PC-9 (cell line): ENCODE measurements around the gene HIPK1. TPM values are rescaled to one million over a fixed set of nuclear protein-coding genes. Genes with fewer than 3 reads are reported as not detected.

ENCODE experiments used
- BruUV-seq: library from RNA; stranded (reverse); fragments of 400-500 nt; replicated peaks from 2 replicates; lab custom pipeline; 2021; lab: Mats Ljungman, UMichigan
- CTCF ChIA-PET: fragments of 300-600 bp; sonication (Branson Sonifier 250); formaldehyde crosslinking; loops from one replicate; lab custom pipeline; 2022; ENCODE audit warnings: antibody characterized with exemption; lab: Charles Lee
- POLR2A ChIA-PET: fragments of 300-600 bp; sonication (Branson Sonifier 250); formaldehyde crosslinking; loops from one replicate; lab custom pipeline; 2022; ENCODE audit warnings: antibody characterized with exemption; ENCODE audit not compliant: unreplicated experiment; lab: Charles Lee
- DNase-seq, 2 experiments: peaks; one replicate each; pipeline versions ENCODE4 v3.0.0 to v3.0.0-alpha.2; 2015 to 2022; ENCODE audit warnings: mixed read lengths in 1 of 2
- H2AFZ ChIP-seq: fragments of 200-600 bp; sonication (generic); 2 replicates; pipeline ENCODE4 v1.8.1; 2017; ENCODE audit warnings: antibody characterized with exemption
- H3F3A ChIP-seq: fragments of 200-600 bp; sonication (generic); 2 replicates; pipeline ENCODE4 v1.8.1; 2017; ENCODE audit warnings: antibody characterized with exemption, mild to moderate bottlenecking, low read depth; ENCODE audit not compliant: insufficient read depth
- H3K27ac ChIP-seq: fragments of 200-600 bp; sonication (generic); 2 replicates; pipeline ENCODE4 v1.6.1; 2016; ENCODE audit warnings: mixed run types
- H3K27me3 ChIP-seq: fragments of 200-600 bp; sonication (generic); 2 replicates; pipeline ENCODE4 v1.6.1; 2016; ENCODE audit warnings: low read depth, mixed run types; ENCODE audit not compliant: insufficient read depth
- H3K36me3 ChIP-seq: fragments of 200-600 bp; sonication (generic); 2 replicates; pipeline ENCODE4 v1.6.1; 2016; ENCODE audit warnings: low read depth, mixed run types
- H3K4me1 ChIP-seq: fragments of 200-600 bp; sonication (generic); replicated peaks from 2 replicates; pipeline ENCODE4 v1.6.1; 2016; ENCODE audit warnings: mixed run types; ENCODE audit not compliant: insufficient read depth
- H3K4me2 ChIP-seq: fragments of 200-600 bp; sonication (generic); 2 replicates; pipeline ENCODE4 v1.6.1; 2017; ENCODE audit warnings: mixed run types
- H3K4me3 ChIP-seq: fragments of 200-600 bp; sonication (generic); 2 replicates; pipeline ENCODE4 v1.6.1; 2016; ENCODE audit warnings: mixed run types
- H3K79me2 ChIP-seq: fragments of 200-600 bp; sonication (generic); 2 replicates; pipeline ENCODE4 v1.6.1; 2017; ENCODE audit warnings: low read depth, mixed run types
- H3K9me2 ChIP-seq: fragments of 200-600 bp; sonication (generic); 2 replicates; pipeline ENCODE4 v1.8.1; 2017; ENCODE audit warnings: mild to moderate bottlenecking; ENCODE audit not compliant: insufficient read depth
- H3K9me3 ChIP-seq: fragments of 200-600 bp; sonication (generic); 2 replicates; pipeline ENCODE4 v1.8.1; 2016; ENCODE audit warnings: low read depth; ENCODE audit not compliant: insufficient read depth
- H4K20me1 ChIP-seq: fragments of 200-600 bp; sonication (generic); 2 replicates; pipeline ENCODE4 v1.8.1; 2017; ENCODE audit not compliant: insufficient read depth
- EZH2 ChIP-seq: fragments of 200-600 bp; sonication (generic); IDR thresholded peaks from 2 replicates; pipeline ENCODE4 v1.8.0; 2017; ENCODE audit warnings: antibody characterized with exemption, low read depth
- intact Hi-C: fragments of 100-400 bp; cut with micrococcal nuclease; formaldehyde crosslinking; loops from one replicate; pipeline ENCODE4 v1.10.0; 2022; ENCODE audit not compliant: unreplicated experiment
- total RNA-seq: library from RNA; stranded (reverse); gene quantifications from 2 replicates; pipeline ENCODE4 v1.2.3, GENCODE V29; 2021
- TF ChIP-seq, protein P1 (sequence below): fragments of 200-600 bp; sonication (generic); conservative IDR thresholded peaks from 2 replicates; pipeline ENCODE4 v1.6.1; 2017; ENCODE audit warnings: mixed run types, antibody characterized with exemption, mild to moderate bottlenecking, moderate library complexity

HIPK1 gene
- total RNA-seq, 1 experiment from 2014 or later: 26.3 TPM

- ChIA-PET POLR2A (no interaction called here), CTCF (no interaction called here)
- Histone ChIP-seq H3K9me3 (no peaks in the 10 kb centered on the region), H3K79me2 (no peaks in the 10 kb centered on the region), H4K20me1 (no peaks in the 10 kb centered on the region), H3F3A (peaks cover 7% of the 10 kb centered on the region; the same call in 1 of the 2 replicates), H3K4me3 (no peak overlapping the region), H3K27ac (no peak overlapping the region), H3K9me2 (no peaks in the 10 kb centered on the region; the same call in 1 of the 2 replicates), H3K36me3 (no peaks in the 10 kb centered on the region), H3K27me3 (no peaks in the 10 kb centered on the region), H3K4me1 (peaks cover 6% of the 10 kb centered on the region), H2AFZ (no peak overlapping the region), H3K4me2 (no peak overlapping the region)
- no peak for TF ChIP-seq EZH2
- TF ChIP-seq, protein P1, sequence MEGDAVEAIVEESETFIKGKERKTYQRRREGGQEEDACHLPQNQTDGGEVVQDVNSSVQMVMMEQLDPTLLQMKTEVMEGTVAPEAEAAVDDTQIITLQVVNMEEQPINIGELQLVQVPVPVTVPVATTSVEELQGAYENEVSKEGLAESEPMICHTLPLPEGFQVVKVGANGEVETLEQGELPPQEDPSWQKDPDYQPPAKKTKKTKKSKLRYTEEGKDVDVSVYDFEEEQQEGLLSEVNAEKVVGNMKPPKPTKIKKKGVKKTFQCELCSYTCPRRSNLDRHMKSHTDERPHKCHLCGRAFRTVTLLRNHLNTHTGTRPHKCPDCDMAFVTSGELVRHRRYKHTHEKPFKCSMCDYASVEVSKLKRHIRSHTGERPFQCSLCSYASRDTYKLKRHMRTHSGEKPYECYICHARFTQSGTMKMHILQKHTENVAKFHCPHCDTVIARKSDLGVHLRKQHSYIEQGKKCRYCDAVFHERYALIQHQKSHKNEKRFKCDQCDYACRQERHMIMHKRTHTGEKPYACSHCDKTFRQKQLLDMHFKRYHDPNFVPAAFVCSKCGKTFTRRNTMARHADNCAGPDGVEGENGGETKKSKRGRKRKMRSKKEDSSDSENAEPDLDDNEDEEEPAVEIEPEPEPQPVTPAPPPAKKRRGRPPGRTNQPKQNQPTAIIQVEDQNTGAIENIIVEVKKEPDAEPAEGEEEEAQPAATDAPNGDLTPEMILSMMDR: no peak
- no peak for DNase-seq
- no TSS peak for BruUV-seq
- intact Hi-C loops: no loop called here
Measured at GRCh38 chr1:113922957-113923356, 6.2 kb upstream of the HIPK1 start.

DNA sequence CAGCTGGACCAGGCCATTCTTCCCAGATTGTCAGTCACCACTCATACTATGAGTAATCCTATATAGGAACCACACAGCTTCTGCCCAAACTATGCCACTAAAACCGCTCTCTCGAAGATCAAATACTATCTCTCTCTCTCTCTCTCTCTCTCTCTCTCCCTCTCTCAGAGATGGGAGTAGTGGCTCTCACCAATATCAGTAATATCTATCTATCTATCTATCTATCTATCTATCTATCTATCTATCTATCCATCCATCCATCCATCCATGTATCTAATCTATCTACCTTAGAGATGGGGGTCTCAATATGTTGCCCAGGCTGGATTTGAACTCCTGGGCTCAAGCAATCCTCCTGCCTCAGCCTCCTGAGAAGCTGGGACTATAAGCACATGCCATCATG, 4.7 kb upstream of the HIPK1 start:
- POLR2A ChIA-PET: interaction anchor here (0.6 kb wide), 1 partner anchor 865 kb away, joined by 4 read pairs; no protein-coding TSS in a partner anchor
- no peak overlapping the region for H3K4me3 ChIP-seq

GRCh38 chr1:113928187-113928930, 765 bp upstream of the HIPK1 start:
- H3K79me2 ChIP-seq: peaks cover 37% of the 10 kb centered on the region
- peaks cover 17% of the 10 kb centered on the region for H4K20me1 ChIP-seq
- peak overlapping the region; percentile 84 for H3K4me2 ChIP-seq
- POLR2A ChIA-PET: interaction anchor here (0.5 to 1.0 kb wide), 3 partner anchors 23 to 332 kb away, joined by 4 to 30 read pairs (median 6); partner anchors contain the start of genes AP4B1 and DCLRE1B
- no peaks in the 10 kb centered on the region; the same call in 1 of the 2 replicates for H3K9me2 ChIP-seq
- H3F3A ChIP-seq: peaks cover 24% of the 10 kb centered on the region; the same call in 1 of the 2 replicates
- intact Hi-C loops: no loop called here
- H3K27me3 ChIP-seq: no peaks in the 10 kb centered on the region
- CTCF ChIA-PET: interaction anchor here (0.7 to 1.2 kb wide), 2 partner anchors 23 to 58 kb away, joined by 3 to 5 read pairs; partner anchors contain the start of gene DCLRE1B
- peak in 1 of 2 experiments; percentile 72 for DNase-seq
- H3K9me3 ChIP-seq: no peaks in the 10 kb centered on the region
- peak overlapping the region; percentile 98 for H2AFZ ChIP-seq
- peak overlapping the region; percentile 61 for H3K27ac ChIP-seq
- no peaks in the 10 kb centered on the region for H3K36me3 ChIP-seq
- no TSS peak for BruUV-seq
- peaks cover 33% of the 10 kb centered on the region for H3K4me1 ChIP-seq
- TF ChIP-seq, protein P1: no peak
- TF ChIP-seq EZH2: no peak
- H3K4me3 ChIP-seq: peak overlapping the region; percentile 93

More for the DNA sequence above, 4.7 kb upstream of the HIPK1 start:
- no peak overlapping the region for H3K4me2 ChIP-seq
- H4K20me1 ChIP-seq: no peaks in the 10 kb centered on the region
- no peaks in the 10 kb centered on the region for H3K79me2 ChIP-seq
- peaks cover 7% of the 10 kb centered on the region; the same call in 1 of the 2 replicates for H3F3A ChIP-seq
- CTCF ChIA-PET: interaction anchor here (1.1 kb wide), 1 partner anchor 9 kb away, joined by 4 read pairs; no protein-coding TSS in a partner anchor
- no peaks in the 10 kb centered on the region for H3K36me3 ChIP-seq
- BruUV-seq: no TSS peak
- DNase-seq: no peak
- H2AFZ ChIP-seq: no peak overlapping the region
- no peak overlapping the region for H3K27ac ChIP-seq
- intact Hi-C loops: no loop called here
- peaks cover 13% of the 10 kb centered on the region for H3K4me1 ChIP-seq
- H3K9me2 ChIP-seq: no peaks in the 10 kb centered on the region; the same call in 1 of the 2 replicates
- H3K9me3 ChIP-seq: no peaks in the 10 kb centered on the region
- no peak for TF ChIP-seq EZH2
- TF ChIP-seq, protein P1: no peak
- no peaks in the 10 kb centered on the region for H3K27me3 ChIP-seq
